ENCODE measurements around the gene LMOD3.

Gene LMOD3

DNA sequence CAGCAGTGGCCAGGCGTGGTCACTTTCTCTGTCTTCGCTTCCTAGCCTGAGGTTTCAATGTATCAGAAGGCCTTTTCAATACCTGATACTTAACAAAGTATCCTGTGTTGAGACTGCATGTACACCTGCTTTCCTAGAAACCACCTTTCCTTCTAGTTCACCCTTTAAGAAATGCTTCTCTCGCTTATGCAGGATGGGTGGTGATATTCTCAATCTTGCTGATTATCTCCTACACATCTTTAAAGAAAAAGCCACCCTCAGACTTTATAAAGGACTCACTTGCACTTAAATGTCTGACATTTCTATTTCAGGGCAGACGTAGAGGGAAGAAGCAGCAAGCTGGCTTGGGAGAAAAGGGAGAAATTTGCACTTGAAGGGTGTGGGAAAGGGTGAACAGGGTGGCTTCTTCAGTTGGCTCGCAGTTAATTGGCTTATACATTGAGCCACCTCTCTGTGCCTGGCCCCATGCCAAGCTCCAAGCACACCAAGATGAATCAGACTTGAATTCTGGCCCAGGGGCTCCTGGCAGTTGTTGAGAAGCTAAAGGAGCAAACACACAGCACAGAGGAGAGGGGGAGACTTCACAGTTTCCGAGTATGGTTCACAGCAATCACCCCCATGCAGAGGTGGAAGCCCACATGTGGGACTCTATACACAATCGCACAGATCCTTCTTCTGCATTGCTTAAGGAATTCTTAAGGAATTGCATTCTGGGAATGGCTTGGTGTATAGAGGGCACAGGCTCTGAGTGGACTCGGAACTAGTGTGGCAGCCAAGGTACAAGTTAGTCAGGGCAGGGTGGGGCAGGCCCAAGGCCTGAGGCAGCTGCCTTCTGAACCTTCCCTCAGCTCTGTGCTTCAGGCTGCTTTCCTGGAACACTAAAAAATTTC lies 36.3 kb downstream of the LMOD3 start:
- H3K9ac ChIP-seq (ENCODE audit: insufficient read length) = peak overlapping the region; percentile 41
- H3K27ac ChIP-seq = 0 out of 2 replicates have a peak overlapping the region, but pooled peaks have one; percentile 9
- H3K4me3 ChIP-seq = peak overlapping the region; percentile 81
- TF ChIP-seq EZH2 (IDR thresholded peaks at IDR 0.05) = no peak
- no peak for TF ChIP-seq FOXP2 (optimal IDR thresholded peaks at IDR 0.05; ENCODE audit: control extremely low read depth, extremely low read length, insufficient read depth)
- TF ChIP-seq POLR2AphosphoS5 (IDR thresholded peaks at IDR 0.05; ENCODE audit: borderline replicate concordance, low read depth, low read length) = no peak
- H3K36me3 ChIP-seq (ENCODE audit: insufficient read depth, low read length) = no peaks in the 10 kb centered on the region
- peak; percentile 8 for DNase-seq (ENCODE audit: low read depth, low spot score)
- no peaks in the 10 kb centered on the region for H3K9me3 ChIP-seq (ENCODE audit: low read depth, low read length)

GRCh38 chr3:69085168-69085832 lies 37.1 kb downstream of the LMOD3 start:
- H3K9me3 ChIP-seq (ENCODE audit: low read depth, low read length) = no peaks in the 10 kb centered on the region
- DNase-seq (ENCODE audit: low read depth, low spot score) = no peak
- peak overlapping the region; percentile 81 for H3K4me3 ChIP-seq
- peak overlapping the region; percentile 60 for H3K9ac ChIP-seq (ENCODE audit: insufficient read length)
- H3K36me3 ChIP-seq (ENCODE audit: insufficient read depth, low read length) = no peaks in the 10 kb centered on the region
- TF ChIP-seq POLR2AphosphoS5 (IDR thresholded peaks at IDR 0.05; ENCODE audit: borderline replicate concordance, low read depth, low read length) = no peak
- no peak for TF ChIP-seq FOXP2 (optimal IDR thresholded peaks at IDR 0.05; ENCODE audit: control extremely low read depth, extremely low read length, insufficient read depth)
- no peak for TF ChIP-seq EZH2 (IDR thresholded peaks at IDR 0.05)
- H3K27ac ChIP-seq = no peak overlapping the region

- TF ChIP-seq EZH2 (IDR thresholded peaks at IDR 0.05) (no peak), FOXP2 (optimal IDR thresholded peaks at IDR 0.05; ENCODE audit: control extremely low read depth, extremely low read length, insufficient read depth) (no peak), POLR2AphosphoS5 (IDR thresholded peaks at IDR 0.05; ENCODE audit: borderline replicate concordance, low read depth, low read length) (0 out of 2 replicates have a peak, but pooled peaks have one; percentile 9)
- H3K9me3 ChIP-seq (ENCODE audit: low read depth, low read length) = no peaks in the 10 kb centered on the region
- H3K4me3 ChIP-seq = peak within 1 kb of the TSS; percentile 81
- H3K9ac ChIP-seq (ENCODE audit: insufficient read length) = peak within 1 kb of the TSS; percentile 60
- peak within 1 kb of the TSS; percentile 9; the same call in 1 of the 2 replicates for H3K27ac ChIP-seq
- peak; percentile 40 for DNase-seq (ENCODE audit: low read depth, low spot score)
- no peaks in the 10 kb centered on the region for H3K36me3 ChIP-seq (ENCODE audit: insufficient read depth, low read length)
Measured at GRCh38 chr3:69084326-69085167, 37.8 kb downstream of the LMOD3 start, which contains the start of gene ARL6IP5. Gene ARL6IP5 (plus strand): TSS chr3:69084937. CDS start chr3:69085048, 111 bp downstream.

GRCh38 chr3:69082805-69083204 lies 39.6 kb downstream of the LMOD3 start:
- TF ChIP-seq FOXP2 (optimal IDR thresholded peaks at IDR 0.05; ENCODE audit: control extremely low read depth, extremely low read length, insufficient read depth) = no peak
- TF ChIP-seq POLR2AphosphoS5 (IDR thresholded peaks at IDR 0.05; ENCODE audit: borderline replicate concordance, low read depth, low read length) = no peak
- TF ChIP-seq EZH2 (IDR thresholded peaks at IDR 0.05) = no peak
- Histone ChIP-seq H3K9ac (ENCODE audit: insufficient read length) (no peak overlapping the region), H3K27ac (no peak overlapping the region), H3K4me3 (peak overlapping the region; percentile 12; the same call in 1 of the 2 replicates), H3K36me3 (ENCODE audit: insufficient read depth, low read length) (no peaks in the 10 kb centered on the region), H3K9me3 (ENCODE audit: low read depth, low read length) (no peaks in the 10 kb centered on the region)
- no peak for DNase-seq (ENCODE audit: low read depth, low spot score)

DNA sequence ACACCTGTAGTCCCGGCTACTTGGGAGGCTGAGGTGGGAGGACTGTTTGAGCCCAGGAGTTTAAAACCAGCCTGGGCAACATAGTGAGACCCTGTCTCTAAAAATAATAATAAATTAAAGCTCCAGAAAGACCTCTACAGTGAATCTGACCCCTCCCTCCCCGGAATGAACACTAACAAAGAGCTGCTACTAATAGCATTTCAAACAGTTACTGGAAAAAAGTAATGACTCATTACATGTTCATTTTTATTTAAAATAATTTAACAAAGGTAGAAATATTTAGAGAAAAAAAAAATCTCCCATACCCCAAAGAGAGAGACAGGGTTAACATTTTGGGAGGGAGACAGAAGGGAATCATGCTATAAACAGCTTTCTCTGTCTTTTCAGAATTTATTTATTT lies 40.0 kb downstream of the LMOD3 start:
- Histone ChIP-seq H3K36me3 (ENCODE audit: insufficient read depth, low read length) (no peaks in the 10 kb centered on the region), H3K27ac (no peak overlapping the region), H3K9ac (ENCODE audit: insufficient read length) (no peak overlapping the region), H3K9me3 (ENCODE audit: low read depth, low read length) (no peaks in the 10 kb centered on the region), H3K4me3 (no peak overlapping the region; the same call in 1 of the 2 replicates)
- TF ChIP-seq POLR2AphosphoS5 (IDR thresholded peaks at IDR 0.05; ENCODE audit: borderline replicate concordance, low read depth, low read length) (no peak), FOXP2 (optimal IDR thresholded peaks at IDR 0.05; ENCODE audit: control extremely low read depth, extremely low read length, insufficient read depth) (no peak), EZH2 (IDR thresholded peaks at IDR 0.05) (no peak)
- DNase-seq (ENCODE audit: low read depth, low spot score) = no peak

DNA sequence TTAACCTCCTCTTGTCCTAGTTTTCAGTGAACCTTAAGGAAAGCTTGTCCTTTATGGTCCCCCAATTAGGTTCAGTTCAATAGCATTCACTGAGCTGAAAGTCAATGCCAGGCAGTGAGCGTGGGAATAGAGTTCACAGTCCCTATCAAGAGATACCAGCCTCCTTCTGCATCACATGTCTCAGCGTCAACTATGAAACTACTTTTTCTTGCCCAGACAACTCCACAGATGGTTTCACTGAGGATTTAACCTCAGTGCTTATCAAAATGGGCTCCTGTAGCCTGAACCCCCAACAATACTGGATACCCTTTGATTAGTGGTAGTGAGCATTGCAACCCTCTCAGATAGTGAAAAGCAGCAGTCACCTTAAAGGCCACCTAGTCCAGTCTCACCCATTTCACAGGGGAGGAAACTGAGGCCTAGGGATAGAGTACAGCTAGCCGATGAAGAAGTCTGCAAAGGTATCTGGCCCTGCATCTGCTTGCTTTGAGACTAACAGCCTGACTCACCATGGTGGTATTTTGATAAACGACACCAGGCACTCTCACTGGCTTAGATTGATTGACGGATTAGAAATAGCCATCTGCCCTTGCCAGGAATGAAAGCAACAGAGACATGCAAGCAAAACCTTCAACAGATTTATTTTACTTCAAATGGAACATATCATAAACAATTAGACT lies 40.7 kb downstream of the LMOD3 start:
- Histone ChIP-seq H3K36me3 (ENCODE audit: insufficient read depth, low read length) (no peaks in the 10 kb centered on the region), H3K4me3 (no peak overlapping the region), H3K27ac (no peak overlapping the region), H3K9me3 (ENCODE audit: low read depth, low read length) (no peaks in the 10 kb centered on the region), H3K9ac (ENCODE audit: insufficient read length) (no peak overlapping the region)
- TF ChIP-seq EZH2 (IDR thresholded peaks at IDR 0.05) (no peak), FOXP2 (optimal IDR thresholded peaks at IDR 0.05; ENCODE audit: control extremely low read depth, extremely low read length, insufficient read depth) (no peak), POLR2AphosphoS5 (IDR thresholded peaks at IDR 0.05; ENCODE audit: borderline replicate concordance, low read depth, low read length) (no peak)
- no peak for DNase-seq (ENCODE audit: low read depth, low spot score)

DNA sequence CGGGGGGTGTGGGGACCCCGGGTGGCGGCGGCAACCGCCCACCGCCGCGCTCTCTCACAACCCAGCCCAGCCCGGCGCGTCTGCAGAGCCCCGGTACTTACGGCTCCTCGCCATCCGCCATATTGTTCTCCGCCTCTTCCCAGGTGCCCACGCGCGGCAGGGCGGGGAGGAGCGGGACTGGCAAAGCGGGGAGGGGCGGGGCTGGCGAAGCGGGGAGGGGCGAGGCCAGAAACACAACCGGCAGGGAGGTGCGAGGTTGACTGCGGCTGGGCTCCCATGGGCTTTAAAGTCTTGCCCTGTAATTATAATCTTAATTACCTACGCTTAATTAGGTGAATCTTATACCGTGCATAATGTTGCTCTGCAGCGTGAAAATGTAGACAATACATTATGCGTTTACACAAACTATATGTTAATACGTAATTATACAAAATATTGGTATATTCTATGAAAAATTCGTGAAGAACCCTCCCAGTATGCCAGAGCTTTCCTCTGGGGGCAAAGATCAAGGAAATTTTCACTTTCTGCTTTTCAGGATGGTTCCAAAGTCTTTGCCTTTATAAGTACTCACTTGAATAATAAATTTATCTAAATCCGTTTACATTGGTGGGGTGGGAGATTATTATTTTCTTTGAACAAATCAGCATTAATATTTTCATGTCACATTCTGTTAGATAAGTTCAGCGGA lies 42.0 kb downstream of the LMOD3 start, which contains the start of gene UBA3:
Gene UBA3 (minus strand): TSS at position 133 of the 688 bp plus-strand sequence. CDS start 12 bp downstream, at position 121.
- Histone ChIP-seq H3K9ac (ENCODE audit: insufficient read length) (peak within 1 kb of the TSS; percentile 85), H3K27ac (no peak within 1 kb of the TSS), H3K9me3 (ENCODE audit: low read depth, low read length) (no peaks in the 10 kb centered on the region), H3K4me3 (peak within 1 kb of the TSS; percentile 82), H3K36me3 (ENCODE audit: insufficient read depth, low read length) (no peaks in the 10 kb centered on the region)
- no peak for DNase-seq (ENCODE audit: low read depth, low spot score)
- TF ChIP-seq EZH2 (IDR thresholded peaks at IDR 0.05) = no peak
- no peak for TF ChIP-seq FOXP2 (optimal IDR thresholded peaks at IDR 0.05; ENCODE audit: control extremely low read depth, extremely low read length, insufficient read depth)
- TF ChIP-seq POLR2AphosphoS5 (IDR thresholded peaks at IDR 0.05; ENCODE audit: borderline replicate concordance, low read depth, low read length) = peak; percentile 80

Data from SK-N-MC (cell line).